Femur (tissue), 1 donor: ENCODE results near the gene MAP7D1.
A peak's percentile ranks its signal among the peaks of the same experiment; 100 is the strongest.

Experiments
- DNase-seq: peaks from one replicate; pipeline ENCODE4 v3.0.0-alpha.2; 2017

MAP7D1 gene

GRCh38 chr1:36155408-36156328 is at the start of gene MAP7D1:
Gene MAP7D1 (plus strand): TSS chr1:36156160. CDS start chr1:36156418, 258 bp downstream.
- peak; percentile 91 for DNase-seq

- DNase-seq, result peak; percentile 23
Observed at GRCh38 chr1:36106269-36106668, 49.7 kb upstream of the MAP7D1 start.

GRCh38 chr1:36107394-36107793 is 48.6 kb upstream of the MAP7D1 start:
- peak; percentile 66 for DNase-seq

- DNase-seq, result no peak
Observed at GRCh38 chr1:36108314-36108713, 47.6 kb upstream of the MAP7D1 start.

GRCh38 chr1:36109041-36109679 is 46.8 kb upstream of the MAP7D1 start:
- peak; percentile 76 for DNase-seq

GRCh38 chr1:36111151-36111550 is 44.8 kb upstream of the MAP7D1 start:
- DNase-seq, result no peak

- no peak for DNase-seq
Observed at GRCh38 chr1:36112823-36113222, 43.1 kb upstream of the MAP7D1 start.

- DNase-seq, result no peak
Observed at GRCh38 chr1:36114371-36114770, 41.6 kb upstream of the MAP7D1 start.

- peak; percentile 89 for DNase-seq
Observed at GRCh38 chr1:36115200-36115669, 40.7 kb upstream of the MAP7D1 start.

- peak; percentile 36 for DNase-seq
Observed at GRCh38 chr1:36115931-36116330, 40.0 kb upstream of the MAP7D1 start.

- peak; percentile 88 for DNase-seq
Observed at GRCh38 chr1:36116901-36117300, 39.1 kb upstream of the MAP7D1 start.

- DNase-seq, result no peak
Observed at GRCh38 chr1:36118447-36119204, 37.3 kb upstream of the MAP7D1 start.

GRCh38 chr1:36119456-36119855 is 36.5 kb upstream of the MAP7D1 start:
- DNase-seq, result no peak

GRCh38 chr1:36122062-36123030 is 33.6 kb upstream of the MAP7D1 start:
- no peak for DNase-seq

GRCh38 chr1:36123356-36123755 is 32.6 kb upstream of the MAP7D1 start:
- no peak for DNase-seq

GRCh38 chr1:36124404-36125128 is 31.4 kb upstream of the MAP7D1 start:
- DNase-seq, result no peak

- peak; percentile 82 for DNase-seq
Observed at GRCh38 chr1:36125129-36125991, 30.6 kb upstream of the MAP7D1 start, which contains the start of gene COL8A2. Gene COL8A2 (minus strand): TSS chr1:36125222. CDS start chr1:36100242, 24,980 bp downstream.

GRCh38 chr1:36126005-36126716 is 29.8 kb upstream of the MAP7D1 start:
- no peak for DNase-seq

GRCh38 chr1:36126797-36127500 is 29.0 kb upstream of the MAP7D1 start:
- DNase-seq, result no peak
